CD4-positive, alpha-beta T cell treated with Interleukin-12 subunit alpha and Interleukin-12 subunit beta, for 1 hour (primary cell): ENCODE measurements around the gene SLC25A25.
"Not testable (repeated sequence)": the region's sequence is repeated elsewhere in the genome, so short reads cannot be mapped to it uniquely, and the experiment has no call there.

ENCODE experiments used
- DNase-seq: peaks from one replicate; pipeline ENCODE4 v3.0.0-alpha.2; 2020

Gene SLC25A25

GRCh38 chr9:128067645-128068385 is at the start of gene SLC25A25:
Gene SLC25A25, plus strand, starts transcription at chr9:128068232. Its CDS starts 88 bp downstream, at chr9:128068320.
- DNase-seq = peak; percentile 100

- DNase-seq = no peak
Observed at GRCh38 chr9:128020692-128021091, 47.3 kb upstream of the SLC25A25 start.

GRCh38 chr9:128021098-128021497 is 46.9 kb upstream of the SLC25A25 start:
- no peak for DNase-seq

DNA sequence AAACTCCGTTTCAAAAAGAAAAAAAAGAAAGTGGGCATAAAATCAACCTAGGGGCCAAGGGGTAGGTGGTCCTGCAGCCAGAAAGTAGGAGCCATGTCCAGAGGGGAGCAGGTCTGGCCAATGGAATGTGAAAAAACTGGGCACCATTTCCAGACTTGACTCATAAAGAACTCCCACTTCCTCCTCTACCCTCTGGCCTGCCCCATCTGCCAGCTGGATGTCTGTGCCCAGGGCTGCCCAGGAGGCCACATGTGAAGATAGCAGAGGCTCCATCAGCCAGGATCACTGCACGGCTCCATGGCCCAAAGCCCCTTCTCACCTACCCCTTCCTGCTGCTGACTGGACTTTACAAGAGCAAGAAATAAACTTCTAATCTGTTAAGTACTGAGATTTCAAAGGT is 45.1 kb upstream of the SLC25A25 start:
- DNase-seq = no peak

- DNase-seq = not testable (repeated sequence)
Observed at GRCh38 chr9:128023671-128024070, 44.4 kb upstream of the SLC25A25 start.

DNA sequence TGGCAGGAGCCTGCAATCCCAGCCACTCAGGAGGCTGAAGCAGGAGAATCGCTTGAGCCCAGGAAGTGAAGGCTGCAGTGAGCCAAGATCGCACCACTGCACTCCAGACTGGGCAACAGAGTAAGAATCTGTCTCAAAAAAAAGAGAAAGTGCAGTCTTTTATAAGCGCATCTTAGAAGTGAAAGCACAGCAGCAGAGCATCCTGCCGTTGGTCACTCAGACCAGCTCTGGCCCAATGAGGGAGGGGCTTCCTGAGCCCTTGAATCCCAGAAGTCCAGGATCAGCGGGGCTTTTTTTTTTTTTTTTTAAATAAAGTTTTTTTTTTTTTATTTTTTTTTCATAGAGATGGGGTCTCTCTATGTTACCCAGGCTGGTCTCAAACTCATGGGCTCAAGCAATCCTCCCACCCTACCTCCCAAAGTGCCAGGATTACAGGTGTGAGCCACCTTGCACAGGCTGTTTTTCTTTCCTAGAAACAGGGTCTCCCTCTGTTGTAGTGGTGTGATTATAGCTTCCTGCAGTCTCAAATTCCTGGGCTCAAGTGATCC is 43.2 kb upstream of the SLC25A25 start:
- DNase-seq = no peak

GRCh38 chr9:128025736-128026135 is 42.3 kb upstream of the SLC25A25 start:
- peak; percentile 50 for DNase-seq

GRCh38 chr9:128026255-128026772 is 41.7 kb upstream of the SLC25A25 start:
- peak; percentile 90 for DNase-seq

DNA sequence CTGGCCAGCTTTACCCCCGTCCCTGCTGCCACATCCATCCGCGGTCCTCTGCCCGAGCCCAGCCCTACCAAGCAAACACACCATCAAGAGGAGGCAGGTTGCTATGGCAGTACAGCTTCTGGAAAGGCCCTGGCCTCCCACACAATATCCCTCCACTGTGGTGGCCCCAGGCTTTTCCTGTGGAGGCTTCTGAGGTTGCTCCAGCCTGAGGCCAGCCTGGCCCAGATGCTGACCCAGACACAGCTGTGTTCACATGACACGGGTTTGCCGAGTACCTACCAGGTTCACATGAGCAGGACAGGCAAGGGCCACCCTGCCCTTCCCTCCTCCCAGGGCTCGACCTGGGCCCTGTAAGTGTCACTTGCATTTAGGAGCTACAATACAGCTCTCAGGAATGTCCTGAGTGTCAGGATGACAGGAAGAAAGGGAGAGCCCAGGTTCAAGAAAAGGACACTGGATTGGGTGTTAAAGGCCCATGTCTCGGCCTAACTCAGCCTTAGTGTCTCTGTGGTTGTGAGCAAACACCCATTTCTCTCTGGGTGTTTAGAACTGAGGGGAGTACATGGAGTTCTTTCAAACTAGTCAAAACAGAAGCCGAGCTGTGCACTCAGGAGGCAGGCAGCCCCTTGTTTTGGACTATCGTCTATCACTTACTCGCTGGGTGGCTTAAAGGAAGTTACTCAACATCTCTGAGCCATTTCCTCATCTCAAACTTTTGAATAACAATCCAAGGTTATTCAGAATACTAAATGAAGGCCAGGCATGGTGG is 41.1 kb upstream of the SLC25A25 start:
- DNase-seq = peak; percentile 67

GRCh38 chr9:128027705-128028104 is 40.3 kb upstream of the SLC25A25 start:
- DNase-seq = no peak

DNA sequence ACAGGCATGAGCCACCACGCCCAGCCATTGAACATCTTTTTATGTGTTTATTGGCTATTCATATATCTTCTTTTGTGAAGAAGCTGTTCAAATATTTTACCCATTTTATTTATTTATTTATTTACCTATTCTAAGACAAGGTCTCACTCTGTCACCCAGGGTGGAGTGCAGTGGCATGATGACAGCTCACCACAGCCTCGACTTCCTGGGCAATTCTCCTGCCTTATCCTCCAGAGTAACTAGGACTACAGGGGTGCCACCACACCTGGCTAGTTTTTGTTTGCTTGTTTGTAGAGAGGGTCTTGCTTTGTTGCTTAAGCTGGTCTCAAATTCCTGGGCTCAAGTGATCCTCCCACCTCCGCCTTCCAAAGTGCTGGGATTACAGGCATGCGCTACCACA is 34.4 kb upstream of the SLC25A25 start:
- peak; percentile 34 for DNase-seq

- DNase-seq = peak; percentile 85
Observed at GRCh38 chr9:128034821-128035652, 33.0 kb upstream of the SLC25A25 start.

DNA sequence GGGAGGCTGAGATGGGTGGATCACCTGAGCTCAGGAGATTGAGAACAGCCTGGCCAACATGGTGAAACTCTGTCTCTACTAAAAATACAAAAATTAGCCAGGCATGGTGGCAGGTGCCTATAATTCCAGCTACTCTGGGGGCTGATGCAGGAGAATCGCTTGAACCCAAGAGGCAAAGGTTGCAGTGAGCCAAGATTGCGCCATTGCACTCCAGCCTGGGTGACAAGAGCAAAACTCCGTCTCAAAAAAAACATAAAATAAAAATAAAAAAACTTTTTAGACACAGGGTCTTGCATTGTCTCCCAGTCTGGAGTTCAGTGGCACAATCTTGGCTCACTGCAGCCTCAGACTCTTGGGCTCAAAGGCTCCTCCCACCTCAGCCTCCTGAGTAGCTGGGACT is 31.5 kb upstream of the SLC25A25 start:
- DNase-seq = not testable (repeated sequence)

DNA sequence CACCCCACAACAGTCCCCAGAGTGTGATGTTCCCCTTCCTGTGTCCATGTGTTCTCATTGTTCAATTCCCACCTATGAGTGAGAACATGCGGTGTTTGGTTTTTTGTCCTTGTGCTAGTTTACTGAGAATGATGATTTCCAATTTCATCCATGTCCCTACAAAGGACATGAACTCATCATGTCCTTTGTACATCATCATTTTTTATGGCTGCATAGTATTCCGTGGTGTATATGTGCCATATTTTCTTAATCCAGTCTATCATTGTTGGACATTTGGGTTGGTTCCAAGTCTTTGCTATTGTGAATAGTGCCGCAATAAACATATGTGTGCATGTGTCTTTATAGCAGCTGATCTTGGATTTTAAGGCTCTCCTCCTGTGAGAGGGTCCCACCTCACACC is 27.2 kb upstream of the SLC25A25 start:
- DNase-seq = not testable (repeated sequence)

GRCh38 chr9:128042043-128042442 is 26.0 kb upstream of the SLC25A25 start:
- DNase-seq = no peak

GRCh38 chr9:128043467-128043868 is 24.6 kb upstream of the SLC25A25 start:
- no peak for DNase-seq

DNA sequence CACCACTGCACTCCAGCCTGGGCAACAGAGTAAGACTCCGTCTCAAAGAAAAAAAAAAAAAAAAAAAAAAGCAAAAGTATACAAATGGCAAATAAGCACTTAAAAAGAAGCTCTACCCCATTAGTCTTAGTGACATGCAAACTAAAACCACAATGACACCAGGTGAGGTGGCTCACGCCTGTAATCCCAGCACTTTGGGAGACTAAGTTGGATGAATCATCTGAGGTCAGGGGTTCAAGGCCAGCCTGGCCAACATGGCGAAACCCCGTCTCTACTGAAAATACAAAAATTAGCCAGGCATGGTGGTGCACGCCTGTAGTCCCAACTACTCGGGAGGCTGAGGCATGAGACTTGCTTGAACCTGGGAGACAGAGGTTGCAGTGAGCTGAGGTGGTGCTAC is 22.6 kb upstream of the SLC25A25 start:
- not testable (repeated sequence) for DNase-seq

- no peak for DNase-seq
Observed at GRCh38 chr9:128045831-128046230, 22.2 kb upstream of the SLC25A25 start.

DNA sequence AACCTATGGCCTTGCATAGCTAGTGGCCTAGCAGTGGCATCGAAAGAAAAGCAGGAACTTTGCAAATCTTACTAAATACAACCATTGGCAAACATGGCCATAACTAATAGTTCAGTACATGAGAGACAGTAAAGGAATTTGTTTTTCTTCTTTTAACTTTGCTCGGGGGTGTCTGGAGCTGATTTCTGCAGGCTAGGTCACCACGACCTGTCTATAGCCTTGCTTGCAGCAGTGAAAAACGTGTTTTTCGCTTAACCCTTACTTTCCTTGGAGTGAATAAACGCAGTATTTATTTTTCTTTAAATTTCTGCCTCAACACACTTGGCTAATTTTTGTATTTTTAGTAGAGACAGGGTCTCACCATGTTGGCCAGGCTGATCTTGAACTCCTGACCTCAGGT is 20.8 kb upstream of the SLC25A25 start:
- no peak for DNase-seq

- DNase-seq = no peak
Observed at GRCh38 chr9:128048663-128049062, 19.4 kb upstream of the SLC25A25 start.

- DNase-seq = no peak
Observed at GRCh38 chr9:128049843-128050242, 18.2 kb upstream of the SLC25A25 start.

GRCh38 chr9:128051932-128052709 is 15.9 kb upstream of the SLC25A25 start:
- DNase-seq = no peak
